Ovary (tissue), 3 donors: ENCODE results near the gene GOPC.

Source experiments
- EP300 ChIP-seq: sonication (generic); formaldehyde crosslinking; IDR thresholded peaks from one replicate; pipeline ENCODE4 v1.6.1; 2017; ENCODE audit warnings: antibody characterized with exemption
- POLR2A ChIP-seq: fragments of 450-650 bp; IDR thresholded peaks from one replicate; pipeline ENCODE4 v1.6.1; 2017; ENCODE audit warnings: antibody characterized with exemption, mild to moderate bottlenecking, moderate library complexity
- TF ChIP-seq, protein P1 (sequence below), 3 donors: fragments of 450-650 bp in 2 of 3; fragments of 200-600 bp in 1 of 3; IDR thresholded peaks; one replicate each; pipeline versions ENCODE4 v1.5.1 to v1.8.0; 2016 to 2022; ENCODE audit warnings: antibody characterized with exemption in 3 of 3, mild to moderate bottlenecking in 1 of 3
- donor health status: DM: no; HTN: no; CAD: no.

DNA sequence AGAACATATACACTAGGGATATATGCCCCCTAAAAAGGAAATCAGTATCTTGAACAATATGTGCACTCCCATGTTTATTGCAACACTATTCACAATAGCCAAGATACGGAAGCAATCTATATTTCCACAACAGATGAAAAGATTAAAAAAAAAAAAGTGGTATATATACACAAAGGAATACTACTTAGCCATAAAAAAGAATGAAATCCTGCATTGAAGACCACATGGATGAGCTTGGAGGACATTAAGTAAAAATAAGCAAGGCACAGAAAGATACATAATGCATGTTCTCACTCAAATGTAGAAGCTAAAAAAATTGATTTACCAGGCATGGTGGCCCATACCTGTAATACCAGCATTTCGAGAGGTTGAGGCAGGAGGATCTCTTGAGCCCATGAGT, 4.6 kb downstream of the GOPC start:
- TF ChIP-seq, protein P1, sequence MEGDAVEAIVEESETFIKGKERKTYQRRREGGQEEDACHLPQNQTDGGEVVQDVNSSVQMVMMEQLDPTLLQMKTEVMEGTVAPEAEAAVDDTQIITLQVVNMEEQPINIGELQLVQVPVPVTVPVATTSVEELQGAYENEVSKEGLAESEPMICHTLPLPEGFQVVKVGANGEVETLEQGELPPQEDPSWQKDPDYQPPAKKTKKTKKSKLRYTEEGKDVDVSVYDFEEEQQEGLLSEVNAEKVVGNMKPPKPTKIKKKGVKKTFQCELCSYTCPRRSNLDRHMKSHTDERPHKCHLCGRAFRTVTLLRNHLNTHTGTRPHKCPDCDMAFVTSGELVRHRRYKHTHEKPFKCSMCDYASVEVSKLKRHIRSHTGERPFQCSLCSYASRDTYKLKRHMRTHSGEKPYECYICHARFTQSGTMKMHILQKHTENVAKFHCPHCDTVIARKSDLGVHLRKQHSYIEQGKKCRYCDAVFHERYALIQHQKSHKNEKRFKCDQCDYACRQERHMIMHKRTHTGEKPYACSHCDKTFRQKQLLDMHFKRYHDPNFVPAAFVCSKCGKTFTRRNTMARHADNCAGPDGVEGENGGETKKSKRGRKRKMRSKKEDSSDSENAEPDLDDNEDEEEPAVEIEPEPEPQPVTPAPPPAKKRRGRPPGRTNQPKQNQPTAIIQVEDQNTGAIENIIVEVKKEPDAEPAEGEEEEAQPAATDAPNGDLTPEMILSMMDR (IDR thresholded peaks at IDR 0.05) = no peak
- TF ChIP-seq POLR2A = no peak
- no peak for TF ChIP-seq EP300
